ENCODE data around the gene ATP7A.

DNA sequence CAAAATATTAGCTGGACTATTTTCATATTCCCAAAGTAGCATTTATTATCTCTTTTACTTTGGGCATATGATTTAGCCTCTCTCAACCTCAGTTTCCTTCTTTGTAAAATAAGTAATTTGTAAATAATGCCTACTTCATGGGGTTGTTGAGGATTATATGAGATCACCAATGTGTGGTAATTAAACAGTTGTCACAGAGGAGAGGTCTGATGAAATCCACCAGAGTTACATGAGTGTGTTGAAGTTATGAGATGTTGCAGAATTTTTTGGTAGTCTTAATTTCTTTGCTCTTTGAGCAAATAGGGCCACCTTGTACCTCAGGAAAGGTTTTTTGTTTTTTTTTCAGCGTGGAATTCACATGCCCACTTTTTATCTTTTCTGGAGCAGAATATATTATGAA lies 9.8 kb upstream of the ATP7A start:
- TF ChIP-seq EP300 (IDR thresholded peaks at IDR 0.05) (no peak), POLR2AphosphoS5 (IDR thresholded peaks at IDR 0.05) (no peak), POLR2A (IDR thresholded peaks at IDR 0.05) (no peak)
- TF ChIP-seq, protein P1, sequence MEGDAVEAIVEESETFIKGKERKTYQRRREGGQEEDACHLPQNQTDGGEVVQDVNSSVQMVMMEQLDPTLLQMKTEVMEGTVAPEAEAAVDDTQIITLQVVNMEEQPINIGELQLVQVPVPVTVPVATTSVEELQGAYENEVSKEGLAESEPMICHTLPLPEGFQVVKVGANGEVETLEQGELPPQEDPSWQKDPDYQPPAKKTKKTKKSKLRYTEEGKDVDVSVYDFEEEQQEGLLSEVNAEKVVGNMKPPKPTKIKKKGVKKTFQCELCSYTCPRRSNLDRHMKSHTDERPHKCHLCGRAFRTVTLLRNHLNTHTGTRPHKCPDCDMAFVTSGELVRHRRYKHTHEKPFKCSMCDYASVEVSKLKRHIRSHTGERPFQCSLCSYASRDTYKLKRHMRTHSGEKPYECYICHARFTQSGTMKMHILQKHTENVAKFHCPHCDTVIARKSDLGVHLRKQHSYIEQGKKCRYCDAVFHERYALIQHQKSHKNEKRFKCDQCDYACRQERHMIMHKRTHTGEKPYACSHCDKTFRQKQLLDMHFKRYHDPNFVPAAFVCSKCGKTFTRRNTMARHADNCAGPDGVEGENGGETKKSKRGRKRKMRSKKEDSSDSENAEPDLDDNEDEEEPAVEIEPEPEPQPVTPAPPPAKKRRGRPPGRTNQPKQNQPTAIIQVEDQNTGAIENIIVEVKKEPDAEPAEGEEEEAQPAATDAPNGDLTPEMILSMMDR (IDR thresholded peaks at IDR 0.05): no peak
